ENCODE measurements around the gene CTSC. TPM values are rescaled to one million over a fixed set of nuclear protein-coding genes. Genes with fewer than 3 reads are reported as not detected.
"Not testable (repeated sequence)": the region's sequence is repeated elsewhere in the genome, so short reads cannot be mapped to it uniquely, and the experiment has no call there.

The CTSC gene
- total and polyA plus RNA-seq, 2 donors = 72.4 to 178 TPM

- Histone ChIP-seq H3K27ac (ENCODE audit: low read depth) (no peak overlapping the region), H3K4me1 (ENCODE audit: insufficient read depth) (no peaks in the 10 kb centered on the region), H3K36me3 (ENCODE audit: insufficient read depth) (no peaks in the 10 kb centered on the region), H3K4me3 (ENCODE audit: low read depth, low read length) (no peak overlapping the region)
- DNase-seq (ENCODE audit: extremely low spot score) = no peak
- 59% methylated on average over 3 of the region's 3 CpGs for WGBS
These were observed 60.1 kb downstream of the CTSC start for GRCh38 chr11:88277349-88277915.

GRCh38 chr11:88275636-88276035 is 61.9 kb downstream of the CTSC start:
- Histone ChIP-seq H3K27ac (ENCODE audit: low read depth) (no peak overlapping the region), H3K36me3 (ENCODE audit: insufficient read depth) (no peaks in the 10 kb centered on the region), H3K4me3 (ENCODE audit: low read depth, low read length) (no peak overlapping the region), H3K4me1 (ENCODE audit: insufficient read depth) (no peaks in the 10 kb centered on the region)
- DNase-seq (ENCODE audit: extremely low spot score) = no peak
- WGBS = 86% methylated on average over 1 of the region's 1 CpG

- Histone ChIP-seq H3K4me3 (ENCODE audit: low read depth, low read length) (no peak overlapping the region), H3K27ac (ENCODE audit: low read depth) (no peak overlapping the region), H3K4me1 (ENCODE audit: insufficient read depth) (no peaks in the 10 kb centered on the region), H3K36me3 (ENCODE audit: insufficient read depth) (no peaks in the 10 kb centered on the region)
- DNase-seq (ENCODE audit: extremely low spot score) = no peak
- WGBS = 100% methylated on average over 1 of the region's 1 CpG
These were observed 70.6 kb downstream of the CTSC start for GRCh38 chr11:88266919-88267318.

- H3K4me1 ChIP-seq (ENCODE audit: insufficient read depth) = no peaks in the 10 kb centered on the region
- H3K36me3 ChIP-seq (ENCODE audit: insufficient read depth) = no peaks in the 10 kb centered on the region
- no peak overlapping the region for H3K4me3 ChIP-seq (ENCODE audit: low read depth, low read length)
- no peak overlapping the region for H3K27ac ChIP-seq (ENCODE audit: low read depth)
- DNase-seq (ENCODE audit: extremely low spot score) = no peak
These were observed 71.4 kb downstream of the CTSC start for GRCh38 chr11:88266157-88266556.

GRCh38 chr11:88259431-88259830 is 78.1 kb downstream of the CTSC start:
- no peak for DNase-seq (ENCODE audit: extremely low spot score)
- Histone ChIP-seq H3K4me3 (ENCODE audit: low read depth, low read length) (no peak overlapping the region), H3K36me3 (ENCODE audit: insufficient read depth) (no peaks in the 10 kb centered on the region), H3K4me1 (ENCODE audit: insufficient read depth) (no peaks in the 10 kb centered on the region), H3K27ac (ENCODE audit: low read depth) (no peak overlapping the region)

- H3K27ac ChIP-seq (ENCODE audit: low read depth) = no peak overlapping the region
- DNase-seq (ENCODE audit: extremely low spot score) = no peak
- no peak overlapping the region for H3K4me3 ChIP-seq (ENCODE audit: low read depth, low read length)
- H3K4me1 ChIP-seq (ENCODE audit: insufficient read depth) = no peaks in the 10 kb centered on the region
- no peaks in the 10 kb centered on the region for H3K36me3 ChIP-seq (ENCODE audit: insufficient read depth)
These were observed 85.3 kb downstream of the CTSC start for GRCh38 chr11:88252208-88252607.

GRCh38 chr11:88250566-88251242 is 86.8 kb downstream of the CTSC start:
- no peak overlapping the region for H3K27ac ChIP-seq (ENCODE audit: low read depth)
- no peak for DNase-seq (ENCODE audit: extremely low spot score)
- H3K4me1 ChIP-seq (ENCODE audit: insufficient read depth) = no peaks in the 10 kb centered on the region
- 68% methylated on average over 3 of the region's 3 CpGs for WGBS
- no peak overlapping the region for H3K4me3 ChIP-seq (ENCODE audit: low read depth, low read length)
- H3K36me3 ChIP-seq (ENCODE audit: insufficient read depth) = no peaks in the 10 kb centered on the region

GRCh38 chr11:88249706-88250105 is 87.8 kb downstream of the CTSC start:
- H3K4me3 ChIP-seq (ENCODE audit: low read depth, low read length) = no peak overlapping the region
- no peak overlapping the region for H3K27ac ChIP-seq (ENCODE audit: low read depth)
- H3K36me3 ChIP-seq (ENCODE audit: insufficient read depth) = no peaks in the 10 kb centered on the region
- 79% methylated on average over 1 of the region's 1 CpG for WGBS
- no peaks in the 10 kb centered on the region for H3K4me1 ChIP-seq (ENCODE audit: insufficient read depth)
- no peak for DNase-seq (ENCODE audit: extremely low spot score)

- Histone ChIP-seq H3K4me3 (ENCODE audit: low read depth, low read length) (no peak overlapping the region), H3K36me3 (ENCODE audit: insufficient read depth) (no peaks in the 10 kb centered on the region), H3K27ac (ENCODE audit: low read depth) (no peak overlapping the region), H3K4me1 (ENCODE audit: insufficient read depth) (no peaks in the 10 kb centered on the region)
- DNase-seq (ENCODE audit: extremely low spot score) = no peak
- WGBS = 67% methylated on average over 3 of the region's 3 CpGs
These were observed 90.8 kb downstream of the CTSC start for GRCh38 chr11:88246696-88247095.

GRCh38 chr11:88245576-88245975 is 92.0 kb downstream of the CTSC start:
- WGBS = 92% methylated on average over 2 of the region's 2 CpGs
- not testable (repeated sequence) for H3K27ac ChIP-seq (ENCODE audit: low read depth); H3K36me3 ChIP-seq (ENCODE audit: insufficient read depth); H3K4me3 ChIP-seq (ENCODE audit: low read depth, low read length); H3K4me1 ChIP-seq (ENCODE audit: insufficient read depth); DNase-seq (ENCODE audit: extremely low spot score)

Other genes starting within 250 kb of the CTSC start
- gene RAB38, start 162.3 kb downstream of the CTSC start, total RNA-seq = 17.7 TPM
- gene RAB38, start 162.3 kb downstream of the CTSC start, polyA plus RNA-seq = 4.3 TPM

Data from urinary bladder (tissue), 4 donors.